Stimulated activated naive CD8-positive, alpha-beta T cell treated with anti-CD3 and anti-CD28 coated beads, Interleukin-15, amount 100 ng/mL, for 72 hours (primary cell): ENCODE data around the gene TRIM54.
"Not testable (repeated sequence)": the region's sequence is repeated elsewhere in the genome, so short reads cannot be mapped to it uniquely, and the experiment has no call there.

Experiments
- ATAC-seq: fragments of 150-1000 bp; cut with Tn5 transposase; 2 replicates; pipeline ENCODE4 v1.10.0; 2021; ENCODE audit warnings: mild to moderate bottlenecking, moderate library complexity
- DNase-seq, 2 donors: peaks; one replicate each; pipeline ENCODE4 v3.0.0; 2021 to 2022
- H3K27ac Mint-ChIP-seq, 2 donors: one replicate each; pipeline ENCODE4 v1.8.0; 2022; ENCODE audit warnings: mild to moderate bottlenecking in 2 of 2, mixed read lengths in 2 of 2, moderate library complexity in 2 of 2
- H3K27me3 Mint-ChIP-seq: one replicate; pipeline ENCODE4 v1.8.0; 2022; ENCODE audit warnings: mixed read lengths
- H3K4me1 Mint-ChIP-seq: one replicate; pipeline ENCODE4 v1.8.0; 2022; ENCODE audit warnings: mild to moderate bottlenecking, mixed read lengths
- H3K4me3 Mint-ChIP-seq, 2 donors: one replicate each; pipeline ENCODE4 v1.8.0; 2022; ENCODE audit warnings: mild to moderate bottlenecking in 2 of 2, mixed read lengths in 2 of 2, moderate library complexity in 1 of 2
- H3K9me3 Mint-ChIP-seq, 2 donors: one replicate each; pipeline ENCODE4 v1.8.0; 2022; ENCODE audit warnings: mixed read lengths in 2 of 2

TRIM54 gene

GRCh38 chr2:27309651-27310050 is 27.4 kb downstream of the TRIM54 start:
- Mint-ChIP-seq H3K27ac (no peak overlapping the region), H3K4me3 (no peak overlapping the region), H3K4me1 (peaks cover 16% of the 10 kb centered on the region), H3K9me3 (no peaks in the 10 kb centered on the region), H3K27me3 (peaks cover 29% of the 10 kb centered on the region)
- no peak for ATAC-seq
- no peak for DNase-seq

GRCh38 chr2:27312152-27312551 is 29.9 kb downstream of the TRIM54 start:
- ATAC-seq, result no peak
- Mint-ChIP-seq H3K4me1 (peaks cover 3% of the 10 kb centered on the region), H3K9me3 (no peaks in the 10 kb centered on the region), H3K27me3 (peaks cover 4% of the 10 kb centered on the region), H3K27ac (no peak overlapping the region), H3K4me3 (no peak overlapping the region)
- no peak for DNase-seq

- Mint-ChIP-seq H3K4me1 (no peaks in the 10 kb centered on the region), H3K9me3 (no peaks in the 10 kb centered on the region), H3K27me3 (no peaks in the 10 kb centered on the region), H3K4me3 (no peak overlapping the region), H3K27ac (no peak overlapping the region)
- ATAC-seq, result no peak
- no peak for DNase-seq
These were observed 31.8 kb downstream of the TRIM54 start for GRCh38 chr2:27313882-27314645.

DNA sequence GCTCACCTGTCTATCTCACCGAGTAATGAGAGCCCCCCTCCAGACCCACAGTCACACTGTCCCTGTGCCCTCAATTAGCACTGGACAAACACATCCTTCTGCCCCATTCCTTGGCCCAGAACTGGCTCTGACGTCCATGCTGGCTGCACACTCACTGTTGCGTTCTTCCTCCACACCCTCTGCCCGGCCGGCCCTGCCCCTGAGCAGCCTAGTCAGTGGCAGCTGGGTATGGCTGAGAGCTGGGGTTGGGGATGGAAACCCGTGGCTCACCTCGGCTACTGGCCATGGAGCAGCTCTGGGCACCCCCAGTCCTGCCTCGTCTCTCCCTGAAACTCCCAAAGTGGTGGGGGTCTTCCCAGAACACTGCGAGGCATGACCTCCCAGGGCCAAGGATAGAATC is 32.5 kb downstream of the TRIM54 start:
- Mint-ChIP-seq H3K4me3 (no peak overlapping the region), H3K27me3 (no peaks in the 10 kb centered on the region), H3K4me1 (no peaks in the 10 kb centered on the region), H3K27ac (no peak overlapping the region), H3K9me3 (no peaks in the 10 kb centered on the region)
- ATAC-seq, result no peak
- DNase-seq, result no peak

- no peaks in the 10 kb centered on the region for H3K4me1 Mint-ChIP-seq
- ATAC-seq, result no peak
These were observed 32.9 kb downstream of the TRIM54 start for GRCh38 chr2:27315122-27315521.

GRCh38 chr2:27316655-27317412 is 34.6 kb downstream of the TRIM54 start:
- ATAC-seq (no peak), DNase-seq (no peak)
- Mint-ChIP-seq H3K27ac (peak overlapping the region in 1 of 2 donors; percentile 48), H3K4me3 (no peak overlapping the region), H3K27me3 (no peaks in the 10 kb centered on the region), H3K9me3 (no peaks in the 10 kb centered on the region), H3K4me1 (peaks cover 8% of the 10 kb centered on the region)

More at GRCh38 chr2:27315122-27315521, 32.9 kb downstream of the TRIM54 start:
- Mint-ChIP-seq H3K27ac (no peak overlapping the region), H3K27me3 (no peaks in the 10 kb centered on the region), H3K9me3 (no peaks in the 10 kb centered on the region), H3K4me3 (no peak overlapping the region)
- DNase-seq, result no peak

- not testable (repeated sequence) for H3K27ac Mint-ChIP-seq, H3K27me3 Mint-ChIP-seq, DNase-seq, H3K4me3 Mint-ChIP-seq, ATAC-seq, H3K9me3 Mint-ChIP-seq
- H3K4me1 Mint-ChIP-seq, result peaks cover 19% of the 10 kb centered on the region
These were observed 37.6 kb downstream of the TRIM54 start for GRCh38 chr2:27319839-27320238.

GRCh38 chr2:27320958-27321543 is 38.8 kb downstream of the TRIM54 start:
- Mint-ChIP-seq H3K4me1 (peaks cover 19% of the 10 kb centered on the region), H3K27me3 (no peaks in the 10 kb centered on the region), H3K27ac (no peak overlapping the region), H3K9me3 (no peaks in the 10 kb centered on the region), H3K4me3 (no peak overlapping the region)
- ATAC-seq (no peak), DNase-seq (no peak)

DNA sequence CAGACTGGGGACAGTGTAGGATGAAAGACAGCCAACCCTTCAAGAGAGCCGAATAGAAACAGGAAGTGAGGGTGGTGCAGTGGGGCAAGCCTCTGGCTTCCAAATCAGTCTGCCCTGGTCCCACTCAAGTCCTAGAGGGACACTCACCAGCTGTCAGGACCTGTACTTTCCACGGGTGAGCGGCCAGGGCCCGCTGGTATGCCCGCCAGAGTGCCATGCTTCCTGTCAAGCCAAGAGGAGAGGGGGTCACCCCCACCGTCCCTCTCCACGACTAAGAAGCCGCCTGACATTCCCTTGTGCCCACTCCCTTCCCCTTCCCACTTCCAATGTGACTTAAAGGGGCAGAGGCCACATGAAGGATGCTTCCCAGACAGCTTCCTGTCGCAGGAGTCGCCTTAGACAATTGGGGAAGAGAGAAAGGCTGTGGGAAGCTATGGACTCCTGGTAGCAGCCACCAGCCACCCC is 40.1 kb downstream of the TRIM54 start:
- no peaks in the 10 kb centered on the region for H3K9me3 Mint-ChIP-seq
- ATAC-seq (peak; percentile 54), DNase-seq (peak in 1 of 2 donors; percentile 26)
- no peaks in the 10 kb centered on the region for H3K27me3 Mint-ChIP-seq
- peak overlapping the region; percentile 97 to 99 for H3K4me3 Mint-ChIP-seq
- H3K4me1 Mint-ChIP-seq, result peaks cover 19% of the 10 kb centered on the region
- peak overlapping the region; percentile 74 to 99 for H3K27ac Mint-ChIP-seq

DNA sequence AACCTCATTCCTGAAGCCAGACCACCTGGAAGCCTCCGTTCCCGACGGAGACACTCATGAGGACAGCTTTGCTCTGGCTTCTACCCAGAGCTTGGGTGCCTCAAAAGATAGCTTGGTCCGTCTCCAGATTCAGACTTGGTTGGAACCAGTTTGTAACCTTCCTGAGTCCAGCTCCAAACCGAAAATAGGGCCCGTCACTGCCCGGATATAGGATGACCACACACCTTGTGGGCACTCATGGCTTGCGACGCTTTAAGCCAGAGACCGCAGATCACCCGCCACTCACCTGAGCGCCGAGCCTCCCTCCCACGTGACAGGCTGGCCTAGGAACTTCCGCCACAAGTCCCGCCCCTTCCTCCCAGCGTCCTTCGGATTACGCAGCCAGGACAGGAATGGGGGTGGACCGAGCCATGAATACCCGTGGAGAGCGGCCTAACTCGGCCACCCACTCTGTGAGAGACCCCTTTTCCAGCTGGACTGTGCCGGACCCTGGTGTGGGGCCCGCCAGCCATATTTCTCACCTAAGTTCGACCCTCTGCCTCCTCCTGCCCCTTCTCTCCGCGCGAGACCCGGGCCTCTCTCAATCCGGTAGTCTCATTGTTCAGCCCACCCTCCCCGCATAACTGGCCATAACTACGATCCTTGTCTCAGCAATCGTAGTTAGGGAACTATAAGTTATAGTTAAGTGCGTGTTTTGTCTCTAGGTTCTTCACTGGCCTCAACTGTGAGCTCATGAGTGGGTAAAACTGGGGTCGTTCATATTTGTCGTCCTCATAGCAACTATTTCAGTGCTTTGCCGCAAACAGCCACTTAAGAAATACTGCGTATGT is 40.8 kb downstream of the TRIM54 start, which contains the start of gene MPV17:
MPV17 (minus strand) TSS at position 332 of the 830 bp plus-strand sequence. CDS start 580 bp downstream, outside the sequence.
- Mint-ChIP-seq H3K4me1 (peaks cover 19% of the 10 kb centered on the region), H3K9me3 (no peaks in the 10 kb centered on the region), H3K27ac (peak within 1 kb of the TSS; percentile 99)

DNA sequence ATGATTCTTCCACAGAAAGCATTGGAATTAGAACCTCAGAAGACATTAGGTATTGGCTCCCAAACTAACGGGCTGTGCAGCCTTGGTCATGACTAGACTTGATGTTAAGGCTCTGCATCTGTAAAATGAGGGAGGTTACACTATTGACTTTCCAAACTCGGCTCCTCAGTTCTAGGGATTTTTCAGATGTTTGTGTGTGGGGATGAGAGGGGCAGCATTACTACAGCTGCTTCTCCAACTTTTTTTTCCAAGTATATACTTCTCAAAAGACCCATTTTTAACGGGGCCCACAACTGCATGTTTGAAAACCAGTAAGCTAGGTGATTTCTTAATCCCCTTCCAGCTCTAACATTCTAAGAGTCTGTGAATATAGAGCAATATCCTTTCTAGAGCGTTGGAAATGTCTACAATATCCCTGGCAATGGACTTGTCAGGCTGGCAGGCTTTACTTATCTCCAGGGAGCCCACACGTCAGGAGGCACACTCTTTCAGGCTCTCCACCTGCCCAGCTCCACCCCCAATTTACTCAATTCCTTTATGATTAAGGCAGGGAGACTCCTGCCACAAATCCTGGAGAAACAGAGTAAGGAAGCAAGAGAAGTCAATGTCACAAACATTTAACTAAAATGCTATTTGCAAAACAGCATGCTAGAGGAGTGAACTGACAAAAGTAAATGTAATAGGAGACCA is 41.5 kb downstream of the TRIM54 start:
- H3K4me1 Mint-ChIP-seq, result peaks cover 19% of the 10 kb centered on the region
- ATAC-seq (no peak), DNase-seq (no peak)
- no peaks in the 10 kb centered on the region for H3K27me3 Mint-ChIP-seq
- peak overlapping the region; percentile 99 for H3K27ac Mint-ChIP-seq
- peak overlapping the region; percentile 97 to 99 for H3K4me3 Mint-ChIP-seq
- no peaks in the 10 kb centered on the region for H3K9me3 Mint-ChIP-seq

More for the DNA sequence above, 40.8 kb downstream of the TRIM54 start, which contains the start of gene MPV17:
- Mint-ChIP-seq H3K27me3 (no peaks in the 10 kb centered on the region), H3K4me3 (peak within 1 kb of the TSS; percentile 97 to 99)
- ATAC-seq (peak; percentile 98), DNase-seq (peak; percentile 73 to 86)

GRCh38 chr2:27324720-27325119 is 42.5 kb downstream of the TRIM54 start:
- no peak for DNase-seq
- H3K27ac Mint-ChIP-seq, result peak overlapping the region in 1 of 2 donors; percentile 63
- no peaks in the 10 kb centered on the region for H3K9me3 Mint-ChIP-seq
- H3K4me3 Mint-ChIP-seq, result peak overlapping the region in 1 of 2 donors; percentile 3
- no peak for ATAC-seq
- H3K4me1 Mint-ChIP-seq, result peaks cover 19% of the 10 kb centered on the region
- H3K27me3 Mint-ChIP-seq, result no peaks in the 10 kb centered on the region

DNA sequence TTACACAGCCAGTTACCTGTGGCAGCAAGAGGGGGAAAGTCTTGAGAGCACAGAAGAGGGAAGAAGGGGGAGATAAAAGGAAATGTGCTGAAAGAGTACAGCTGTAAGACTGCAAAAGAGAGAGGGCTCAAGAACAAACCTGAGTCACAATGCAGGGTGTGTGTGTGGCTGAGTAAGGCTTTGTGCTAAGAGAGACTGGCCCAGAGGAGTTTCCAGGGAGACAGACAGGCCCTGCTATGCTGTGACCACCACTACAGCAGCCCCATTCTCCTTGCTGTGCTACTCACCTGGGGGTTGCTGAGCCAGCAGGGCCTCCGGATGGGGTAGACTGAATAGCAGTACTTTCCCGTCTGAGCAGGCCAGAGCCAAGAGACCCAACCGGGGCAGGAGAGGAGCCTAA is 53.1 kb downstream of the TRIM54 start:
- Mint-ChIP-seq H3K27me3 (no peaks in the 10 kb centered on the region), H3K4me3 (no peak overlapping the region), H3K4me1 (no peaks in the 10 kb centered on the region), H3K27ac (peak overlapping the region in 1 of 2 donors; percentile 8), H3K9me3 (no peaks in the 10 kb centered on the region)
- no peak for DNase-seq
- no peak for ATAC-seq

DNA sequence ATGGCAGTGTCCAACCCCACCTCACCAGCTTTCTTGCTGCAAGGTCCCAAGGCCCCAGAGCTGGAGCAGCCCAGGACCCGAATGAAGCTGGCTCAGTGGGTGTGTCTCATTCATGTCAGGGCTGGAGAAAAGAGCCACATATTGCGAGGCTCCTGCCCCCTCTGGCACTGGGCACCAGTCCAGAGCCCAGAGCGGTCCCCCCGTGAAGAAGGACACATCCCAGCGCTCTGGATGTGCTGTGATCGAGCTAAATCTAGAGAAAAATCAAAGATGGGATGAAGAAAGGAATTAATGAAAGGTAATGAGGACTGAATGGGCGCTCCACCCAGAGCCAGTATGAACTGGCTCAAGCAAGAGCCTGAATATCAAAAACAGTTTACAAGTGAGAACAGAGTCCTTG is 53.9 kb downstream of the TRIM54 start:
- Mint-ChIP-seq H3K27ac (peak overlapping the region in 1 of 2 donors; percentile 61), H3K27me3 (no peaks in the 10 kb centered on the region), H3K9me3 (no peaks in the 10 kb centered on the region), H3K4me3 (no peak overlapping the region), H3K4me1 (no peaks in the 10 kb centered on the region)
- no peak for ATAC-seq
- DNase-seq, result no peak
